KMS-11 (cell line): ENCODE measurements around the gene PM20D2.

Source experiments
- H2AFZ ChIP-seq: fragments of 200-600 bp; sonication (generic); 2 replicates; pipeline ENCODE4 v1.6.1; 2016; ENCODE audit warnings: antibody characterized with exemption, mixed run types, low read depth
- H3K27ac ChIP-seq: fragments of 200-600 bp; sonication (generic); 2 replicates; pipeline ENCODE4 v1.6.1; 2016; ENCODE audit warnings: mild to moderate bottlenecking, mixed run types
- H3K27me3 ChIP-seq: fragments of 200-600 bp; sonication (generic); 2 replicates; pipeline ENCODE4 v1.6.1; 2017; ENCODE audit warnings: mild to moderate bottlenecking, low read depth, mixed run types, moderate library complexity; ENCODE audit not compliant: insufficient read depth
- H3K36me3 ChIP-seq: fragments of 200-600 bp; sonication (generic); 2 replicates; pipeline ENCODE4 v1.6.1; 2017; ENCODE audit warnings: mild to moderate bottlenecking, mixed run types; ENCODE audit not compliant: insufficient read depth
- H3K4me1 ChIP-seq: fragments of 200-600 bp; sonication (generic); 2 replicates; pipeline ENCODE4 v1.6.1; 2016; ENCODE audit warnings: mild to moderate bottlenecking, low read depth, mixed run types; ENCODE audit not compliant: poor library complexity, severe bottlenecking
- H3K4me2 ChIP-seq: fragments of 200-600 bp; sonication (generic); 2 replicates; pipeline ENCODE4 v1.7.0; 2016; ENCODE audit warnings: mild to moderate bottlenecking, mixed run types
- H3K4me3 ChIP-seq: fragments of 200-600 bp; sonication (generic); IDR thresholded peaks from 2 replicates; pipeline ENCODE4 v1.6.1; 2017; ENCODE audit warnings: low read depth, low read length, mixed read lengths; ENCODE audit not compliant: insufficient read depth
- H3K79me2 ChIP-seq: fragments of 200-600 bp; sonication (generic); 2 replicates; pipeline ENCODE4 v1.6.1; 2016; ENCODE audit warnings: low read depth, mixed run types; ENCODE audit not compliant: insufficient read depth
- H3K9ac ChIP-seq: fragments of 200-600 bp; sonication (generic); 2 replicates; pipeline ENCODE4 v1.6.1; 2016; ENCODE audit warnings: mild to moderate bottlenecking, mixed run types
- H4K20me1 ChIP-seq: fragments of 200-600 bp; sonication (generic); 2 replicates; pipeline ENCODE4 v1.6.1; 2016; ENCODE audit warnings: mild to moderate bottlenecking, mixed run types; ENCODE audit not compliant: insufficient read depth
- TF ChIP-seq, protein P1 (sequence below): fragments of 200-600 bp; sonication (generic); conservative IDR thresholded peaks from 2 replicates; pipeline ENCODE4 v1.6.1; 2017; ENCODE audit warnings: low read depth, mild to moderate bottlenecking, antibody characterized with exemption, low read length, moderate library complexity, mixed read lengths

PM20D2 gene

DNA sequence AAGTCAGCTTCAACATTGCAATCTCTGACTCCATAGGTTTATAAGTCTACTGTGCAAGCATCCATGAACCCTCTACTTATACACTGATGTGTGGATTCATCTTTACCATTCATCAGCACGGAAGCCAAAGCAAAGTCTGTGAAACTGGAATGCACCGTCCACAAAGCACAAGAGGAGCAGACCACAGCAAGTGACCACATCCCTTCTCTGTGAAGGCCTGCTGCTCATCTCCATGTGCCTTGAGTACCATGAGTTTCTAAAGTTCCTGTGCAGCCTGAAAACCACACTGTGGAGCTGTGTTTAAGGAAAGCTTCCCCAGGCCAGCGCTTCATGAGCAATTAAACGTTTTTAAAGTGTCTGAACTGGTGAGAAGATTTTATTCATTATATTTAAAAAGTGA, 51.3 kb downstream of the PM20D2 start:
- no peak overlapping the region for H3K27ac ChIP-seq
- no peak overlapping the region for H2AFZ ChIP-seq
- no peak overlapping the region for H3K9ac ChIP-seq
- no peaks in the 10 kb centered on the region for H3K27me3 ChIP-seq
- no peak overlapping the region for H3K4me2 ChIP-seq
- no peaks in the 10 kb centered on the region for H3K79me2 ChIP-seq
- no peaks in the 10 kb centered on the region for H3K4me1 ChIP-seq
- H3K36me3 ChIP-seq: no peaks in the 10 kb centered on the region
- no peaks in the 10 kb centered on the region for H4K20me1 ChIP-seq
- no peak overlapping the region for H3K4me3 ChIP-seq
- TF ChIP-seq, protein P1, sequence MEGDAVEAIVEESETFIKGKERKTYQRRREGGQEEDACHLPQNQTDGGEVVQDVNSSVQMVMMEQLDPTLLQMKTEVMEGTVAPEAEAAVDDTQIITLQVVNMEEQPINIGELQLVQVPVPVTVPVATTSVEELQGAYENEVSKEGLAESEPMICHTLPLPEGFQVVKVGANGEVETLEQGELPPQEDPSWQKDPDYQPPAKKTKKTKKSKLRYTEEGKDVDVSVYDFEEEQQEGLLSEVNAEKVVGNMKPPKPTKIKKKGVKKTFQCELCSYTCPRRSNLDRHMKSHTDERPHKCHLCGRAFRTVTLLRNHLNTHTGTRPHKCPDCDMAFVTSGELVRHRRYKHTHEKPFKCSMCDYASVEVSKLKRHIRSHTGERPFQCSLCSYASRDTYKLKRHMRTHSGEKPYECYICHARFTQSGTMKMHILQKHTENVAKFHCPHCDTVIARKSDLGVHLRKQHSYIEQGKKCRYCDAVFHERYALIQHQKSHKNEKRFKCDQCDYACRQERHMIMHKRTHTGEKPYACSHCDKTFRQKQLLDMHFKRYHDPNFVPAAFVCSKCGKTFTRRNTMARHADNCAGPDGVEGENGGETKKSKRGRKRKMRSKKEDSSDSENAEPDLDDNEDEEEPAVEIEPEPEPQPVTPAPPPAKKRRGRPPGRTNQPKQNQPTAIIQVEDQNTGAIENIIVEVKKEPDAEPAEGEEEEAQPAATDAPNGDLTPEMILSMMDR: no peak

DNA sequence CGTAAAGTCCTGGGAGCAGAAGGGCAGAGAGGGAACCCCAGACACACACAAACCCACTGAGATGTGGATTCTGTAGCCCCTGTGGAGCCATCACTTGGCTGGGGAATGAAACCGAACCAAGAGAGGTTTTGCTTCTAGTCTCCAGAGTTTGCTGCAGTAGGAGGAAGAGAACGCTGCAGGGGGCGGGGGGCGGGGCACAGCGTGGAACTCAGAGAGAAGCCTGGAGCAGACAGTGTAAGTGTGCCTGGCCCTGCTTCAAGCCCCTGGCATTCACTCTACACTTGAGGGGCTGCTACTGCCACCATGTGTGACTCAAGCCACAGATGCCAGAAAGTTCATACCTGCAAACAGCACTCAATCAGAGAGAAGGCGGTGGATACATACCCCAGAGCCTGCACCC, 52.4 kb downstream of the PM20D2 start:
- Histone ChIP-seq H3K4me3 (no peak overlapping the region), H3K27ac (no peak overlapping the region), H3K79me2 (no peaks in the 10 kb centered on the region), H4K20me1 (no peaks in the 10 kb centered on the region), H3K4me2 (no peak overlapping the region), H3K36me3 (no peaks in the 10 kb centered on the region), H2AFZ (no peak overlapping the region), H3K27me3 (no peaks in the 10 kb centered on the region), H3K4me1 (no peaks in the 10 kb centered on the region), H3K9ac (no peak overlapping the region)
- TF ChIP-seq, protein P1: no peak

- Histone ChIP-seq H4K20me1 (no peaks in the 10 kb centered on the region), H3K27me3 (no peaks in the 10 kb centered on the region), H3K4me3 (no peak overlapping the region), H3K9ac (no peak overlapping the region), H3K27ac (no peak overlapping the region), H3K4me1 (no peaks in the 10 kb centered on the region), H3K36me3 (no peaks in the 10 kb centered on the region), H3K79me2 (no peaks in the 10 kb centered on the region), H3K4me2 (no peak overlapping the region), H2AFZ (no peak overlapping the region)
- TF ChIP-seq, protein P1: no peak
These were observed 53.7 kb downstream of the PM20D2 start for GRCh38 chr6:89199579-89199978.

DNA sequence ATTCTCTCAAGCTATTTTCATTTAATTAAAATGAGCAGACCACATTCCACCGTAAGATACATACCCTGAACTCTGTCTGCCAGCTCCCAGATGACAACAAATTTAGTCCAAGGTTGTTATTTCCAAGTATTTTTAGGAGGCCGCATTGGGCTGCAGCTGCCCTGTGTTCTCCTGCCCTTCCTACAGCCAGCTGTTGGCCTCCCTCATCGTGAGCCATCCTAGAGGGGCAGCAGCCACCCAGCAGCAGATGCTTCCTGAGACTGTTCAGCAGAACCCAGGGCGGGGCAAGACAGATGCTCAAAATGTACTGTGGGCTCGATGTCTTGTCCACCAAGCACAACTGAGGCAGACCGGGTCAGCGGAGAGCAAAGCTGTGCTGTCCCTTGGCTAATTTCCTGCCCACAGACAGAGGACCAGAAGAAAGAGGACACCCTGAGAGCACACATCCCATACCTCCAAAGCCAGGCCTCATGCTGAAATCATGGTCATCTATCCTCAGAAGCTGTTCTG, 54.9 kb downstream of the PM20D2 start:
- TF ChIP-seq, protein P1: no peak
- H4K20me1 ChIP-seq: no peaks in the 10 kb centered on the region
- H3K4me2 ChIP-seq: no peak overlapping the region
- H2AFZ ChIP-seq: no peak overlapping the region
- no peak overlapping the region for H3K4me3 ChIP-seq
- H3K79me2 ChIP-seq: no peaks in the 10 kb centered on the region
- no peak overlapping the region for H3K9ac ChIP-seq
- H3K36me3 ChIP-seq: no peaks in the 10 kb centered on the region
- peaks cover 5% of the 10 kb centered on the region for H3K4me1 ChIP-seq
- H3K27me3 ChIP-seq: no peaks in the 10 kb centered on the region
- H3K27ac ChIP-seq: no peak overlapping the region
